Hematopoietic multipotent progenitor cell treated with erythropoietin and hydrocortisone succinate and interleukin-3 and kit ligand, for 8 days (in vitro differentiated cells): Measurements from ENCODE around the gene MAD1L1.
"Not testable (repeated sequence)": the region's sequence is repeated elsewhere in the genome, so short reads cannot be mapped to it uniquely, and the experiment has no call there.

Source experiments
- DNase-seq: peaks from one replicate; pipeline ENCODE4 v3.0.0-alpha.2; 2015

Gene MAD1L1

DNA sequence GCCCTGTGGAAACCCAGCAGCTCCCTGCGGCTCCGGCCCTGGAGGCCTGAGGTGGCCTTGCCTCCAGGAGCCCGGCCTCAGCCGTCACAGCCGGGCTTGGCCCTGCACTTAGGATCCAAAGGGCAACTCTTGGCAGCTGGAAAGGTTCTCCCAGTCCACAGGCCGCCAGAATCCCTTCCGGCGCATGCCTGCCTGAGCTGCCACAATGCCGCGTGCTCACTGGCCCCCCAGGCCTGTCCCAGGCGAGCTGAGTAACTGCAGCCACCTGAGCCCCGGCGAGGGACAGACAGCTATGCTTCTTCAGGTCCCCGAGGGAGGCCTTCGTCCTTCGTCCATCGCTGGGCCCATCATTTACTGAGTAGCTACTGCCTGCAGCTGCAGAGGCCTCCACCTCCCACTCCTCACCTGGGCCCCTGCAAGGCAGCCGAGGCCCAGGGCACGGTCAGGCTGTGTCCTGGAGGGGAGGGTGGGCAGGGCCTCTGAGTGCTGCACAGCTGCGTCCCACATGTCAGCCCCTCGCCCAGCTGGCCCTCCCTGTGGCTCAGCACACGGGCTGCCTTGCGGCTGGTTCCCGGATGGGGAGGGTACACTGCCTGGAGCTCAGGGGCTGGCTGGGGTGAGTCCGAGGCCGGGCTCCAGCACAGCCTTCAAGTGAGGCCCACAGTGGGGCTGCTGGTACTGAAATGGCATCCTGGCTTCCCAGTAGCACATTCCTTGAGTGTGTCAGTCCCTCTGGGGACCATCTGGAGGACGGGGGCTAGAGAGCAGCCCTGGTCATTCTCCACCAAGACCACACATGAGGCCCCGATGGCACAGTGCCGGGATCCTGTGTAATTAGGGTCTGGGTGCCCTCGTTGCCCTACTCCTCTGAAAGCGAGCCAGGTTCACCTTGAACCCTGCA is 390.2 kb downstream of the MAD1L1 start:
- no peak for DNase-seq

DNA sequence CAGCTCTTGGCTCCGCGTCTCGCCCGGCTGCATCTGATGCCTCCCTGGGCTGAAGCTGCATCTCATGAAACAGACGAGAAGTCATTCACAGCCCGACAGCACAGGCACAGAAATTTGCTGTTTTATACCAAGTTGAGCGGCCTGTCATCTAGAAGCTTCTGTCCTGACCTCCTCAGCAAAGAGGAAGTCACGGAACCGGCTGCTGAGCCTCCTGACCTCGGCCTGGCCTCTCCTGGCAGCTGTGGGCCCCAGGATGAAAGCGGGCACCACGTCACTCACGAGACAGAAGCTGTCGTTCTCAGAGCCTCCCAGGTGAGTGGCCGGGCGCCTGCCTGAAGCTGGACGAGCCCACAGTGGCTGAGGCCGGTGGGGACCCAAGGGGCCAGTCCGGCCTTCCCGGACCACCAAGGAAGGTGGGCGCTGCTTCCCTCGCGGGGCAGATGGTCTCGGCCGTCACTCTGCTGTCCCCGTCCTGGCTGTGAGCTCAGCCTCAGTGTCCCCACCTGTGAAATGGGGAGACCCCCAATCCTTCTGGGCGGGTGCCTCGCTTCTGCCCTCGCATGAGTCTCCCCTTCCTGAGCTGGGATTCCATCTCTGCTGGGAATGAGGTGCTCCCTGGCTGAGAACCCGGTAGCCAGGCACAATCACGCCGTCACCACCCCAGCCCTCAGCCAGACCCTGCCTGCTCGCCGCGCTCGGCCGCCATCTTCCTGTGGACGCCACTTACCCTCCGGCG is 391.3 kb downstream of the MAD1L1 start:
- DNase-seq = not testable (repeated sequence)

DNA sequence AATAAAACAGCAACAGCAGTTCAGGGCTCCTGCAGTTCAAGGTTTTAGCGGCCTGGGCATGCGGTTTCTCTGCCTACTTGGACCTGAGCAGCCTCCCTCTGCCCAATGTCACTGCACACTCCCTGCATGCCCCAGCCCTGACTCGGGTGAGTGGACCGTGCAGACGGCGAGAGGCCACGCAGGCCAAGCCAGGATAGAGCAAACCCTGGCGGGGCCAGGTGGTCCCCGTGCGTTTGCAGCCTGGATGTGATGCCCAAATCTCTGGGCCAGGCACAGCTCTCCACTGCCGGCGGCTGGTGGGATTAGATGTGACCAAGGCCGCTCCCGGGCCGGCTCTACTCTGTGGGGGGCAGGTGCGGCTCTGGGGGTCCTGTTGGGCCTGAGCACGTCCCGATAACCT is 392.0 kb downstream of the MAD1L1 start:
- not testable (repeated sequence) for DNase-seq

DNA sequence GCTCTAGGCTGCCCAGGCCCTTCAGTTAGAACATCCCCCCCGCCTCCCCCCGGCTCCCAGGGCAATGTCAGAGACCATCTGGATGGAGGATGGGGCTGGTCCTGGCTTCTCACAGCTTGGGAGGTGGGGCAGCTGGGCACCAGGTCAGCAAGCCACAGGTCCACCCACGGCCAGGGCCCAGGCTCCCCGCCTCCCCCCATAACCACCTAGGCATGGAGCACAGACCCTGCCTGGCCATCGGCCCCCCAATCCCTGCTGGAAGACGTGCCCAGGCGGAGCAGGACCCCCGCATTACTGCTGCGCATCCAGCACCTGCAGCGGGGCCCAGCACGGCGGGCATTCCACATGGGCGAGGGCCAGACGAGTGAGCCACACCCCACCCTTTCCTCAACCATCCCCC is 393.0 kb downstream of the MAD1L1 start:
- DNase-seq = no peak

DNA sequence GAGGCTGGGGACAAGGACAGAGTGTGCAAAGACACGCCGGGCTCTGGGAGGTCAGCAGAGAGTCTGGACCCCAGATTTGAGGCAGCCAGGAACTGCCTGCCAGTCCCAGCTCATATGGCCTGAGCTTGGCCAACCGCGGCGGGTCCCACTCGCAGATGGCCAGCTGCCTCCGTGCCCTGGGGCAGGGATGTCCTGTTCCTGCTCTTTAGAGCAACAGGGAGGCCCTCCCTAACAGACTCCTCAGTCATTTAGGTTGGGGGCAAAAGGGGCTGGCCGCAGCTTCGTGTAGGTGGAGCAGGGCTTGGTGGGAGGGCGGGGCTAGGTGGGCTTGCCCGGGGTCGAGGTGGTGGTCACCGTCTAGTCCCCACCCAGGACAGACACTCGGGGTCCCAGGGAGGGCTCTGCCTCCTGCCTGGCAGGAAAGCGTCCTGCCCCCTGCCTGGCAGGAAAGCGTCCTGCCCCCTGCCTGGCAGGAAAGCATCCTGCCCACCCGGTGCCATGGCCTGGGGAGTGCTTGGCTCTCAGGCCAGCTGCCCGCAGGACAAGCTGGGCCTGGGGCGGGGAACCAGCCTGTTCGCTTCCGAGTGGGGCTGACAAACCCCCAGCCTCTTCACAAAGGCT is 393.7 kb downstream of the MAD1L1 start:
- DNase-seq = not testable (repeated sequence)

DNA sequence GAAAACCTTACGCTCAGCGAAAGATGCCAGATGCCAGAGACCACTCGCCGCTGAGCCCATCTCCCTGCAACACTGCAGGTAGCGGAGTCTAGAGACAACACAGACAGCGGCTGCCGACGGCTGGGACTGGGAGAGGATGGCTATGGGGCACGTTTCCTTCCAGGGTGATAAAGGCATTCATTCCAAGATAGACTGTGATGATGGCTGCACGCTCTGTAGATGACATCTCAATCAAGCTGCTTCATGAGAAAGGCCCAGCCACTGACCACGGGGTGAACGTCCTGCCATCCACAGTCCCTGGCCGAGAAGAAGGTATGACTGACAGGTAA is 394.2 kb downstream of the MAD1L1 start:
- DNase-seq = not testable (repeated sequence)

DNA sequence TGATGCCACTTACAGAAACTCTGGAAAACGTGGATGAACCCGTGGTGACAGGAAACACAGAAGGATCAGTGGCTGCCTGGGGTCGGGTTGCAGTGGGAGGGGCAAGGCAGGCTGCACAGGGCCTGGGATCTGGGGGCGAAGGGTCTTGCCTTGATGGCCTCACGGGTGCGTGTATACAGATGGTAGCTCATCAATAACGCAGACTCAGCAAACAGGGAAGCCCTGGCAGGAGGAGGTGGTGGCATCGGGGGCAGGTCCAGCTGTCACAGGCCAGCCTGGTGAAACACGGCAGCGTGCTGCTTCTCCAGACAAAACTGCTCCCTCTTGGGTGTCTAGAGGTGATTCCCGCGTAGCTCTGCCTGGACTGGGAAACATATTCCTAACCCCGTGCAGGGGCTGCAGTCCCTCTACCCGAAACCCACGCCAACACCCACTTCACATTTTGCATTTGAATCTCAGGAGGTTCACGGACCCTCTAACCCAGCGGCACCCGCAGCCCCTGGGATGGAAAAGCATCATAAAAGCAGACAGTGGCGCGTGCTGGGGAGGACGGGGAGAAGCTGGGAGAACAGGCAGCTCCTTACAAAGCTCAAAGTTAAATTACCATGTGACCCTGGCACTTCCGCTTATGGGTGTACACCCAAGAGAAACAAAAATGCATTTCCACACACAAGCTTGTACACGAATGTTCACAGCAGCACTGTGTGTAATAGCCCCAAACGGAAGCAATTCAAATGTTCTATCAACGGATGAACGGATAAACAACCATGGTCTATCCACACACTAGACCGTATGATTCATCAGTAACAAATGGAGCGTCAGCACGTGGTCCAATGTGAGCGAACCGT is 394.8 kb downstream of the MAD1L1 start:
- DNase-seq = not testable (repeated sequence)

DNA sequence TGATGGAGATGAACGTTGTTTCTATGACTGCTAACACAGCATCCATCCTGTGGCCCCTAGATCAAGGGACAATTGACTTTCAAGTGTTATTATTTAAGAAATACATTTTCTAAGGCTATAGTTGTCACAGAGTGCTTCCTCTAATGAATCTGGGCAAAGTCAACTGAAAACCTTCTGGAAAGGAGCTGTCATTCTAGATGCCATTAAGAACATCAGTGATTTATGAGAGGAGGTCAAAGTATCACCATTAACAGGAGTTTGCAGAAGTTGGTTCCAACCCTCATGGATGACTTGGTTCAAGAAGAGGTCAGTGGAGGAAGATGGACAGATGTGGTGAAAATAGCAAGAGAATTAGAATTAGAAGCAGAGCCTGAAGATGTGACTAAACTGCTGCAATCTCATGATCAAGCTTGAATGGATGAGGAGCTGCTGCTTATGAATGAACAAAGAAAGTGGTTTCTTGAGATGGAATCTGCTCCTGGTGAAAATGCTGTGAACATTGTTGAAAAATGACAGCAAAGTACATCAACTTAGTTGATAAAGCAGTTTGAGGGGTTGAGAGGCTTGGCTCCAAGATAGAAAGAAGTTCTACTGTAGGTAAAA is 400.7 kb downstream of the MAD1L1 start:
- DNase-seq = not testable (repeated sequence)

DNA sequence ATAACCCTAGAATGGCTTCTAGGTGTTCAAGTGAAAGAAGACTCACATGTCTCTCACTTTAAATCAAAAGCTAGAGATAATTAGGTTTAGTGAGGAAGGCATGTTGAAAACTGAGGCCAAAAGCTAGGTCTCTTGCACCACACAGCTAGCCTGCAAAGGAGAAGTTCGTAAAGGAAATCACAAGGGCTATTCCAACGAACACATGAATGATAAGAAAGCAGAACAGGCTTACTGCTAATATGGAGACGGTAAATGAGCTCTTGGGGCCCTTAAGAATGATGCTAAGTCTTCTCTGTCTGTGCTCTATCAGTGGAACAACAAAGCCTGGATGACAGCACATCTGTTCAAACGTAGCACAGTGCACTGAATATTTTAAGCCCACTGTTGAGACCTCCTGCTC is 401.3 kb downstream of the MAD1L1 start:
- DNase-seq = not testable (repeated sequence)

DNA sequence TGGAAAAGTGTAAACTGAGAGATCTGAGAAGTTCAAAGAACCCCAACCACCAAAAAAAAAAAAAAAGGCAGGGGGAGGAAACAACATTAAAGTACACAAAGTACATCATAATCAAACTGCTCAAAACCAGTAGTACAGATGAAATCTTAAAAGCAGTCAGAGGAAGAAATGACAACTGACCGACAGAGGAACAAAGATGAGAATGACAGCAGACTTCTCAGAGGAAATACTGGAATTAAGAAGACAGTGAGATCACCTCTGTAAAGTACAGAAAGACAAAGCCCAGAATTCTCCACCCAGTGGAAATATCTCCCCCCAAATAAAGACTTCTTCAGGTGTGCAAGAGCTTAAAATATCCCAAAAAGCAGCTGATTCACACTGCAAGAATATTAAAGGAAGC is 403.1 kb downstream of the MAD1L1 start:
- not testable (repeated sequence) for DNase-seq

DNA sequence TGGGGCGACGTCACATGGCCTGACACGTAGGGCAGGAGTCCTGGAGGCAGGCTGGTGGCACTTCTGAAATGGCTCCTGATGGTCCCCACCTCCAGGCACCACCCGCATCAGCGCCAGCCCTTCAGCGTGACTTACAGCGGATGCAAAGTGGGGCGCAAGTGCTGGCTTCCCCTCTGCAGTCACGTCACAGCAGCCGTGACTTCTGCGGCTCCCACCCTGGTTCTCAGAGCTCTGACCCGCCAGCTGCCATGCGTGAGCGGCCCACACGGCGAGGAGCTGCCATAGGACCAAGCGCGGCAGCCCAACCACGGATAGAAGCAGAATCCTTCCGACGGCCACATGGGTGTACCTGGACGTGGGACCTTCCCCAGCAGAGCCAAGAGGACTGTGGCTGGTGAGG is 403.6 kb downstream of the MAD1L1 start:
- no peak for DNase-seq

DNA sequence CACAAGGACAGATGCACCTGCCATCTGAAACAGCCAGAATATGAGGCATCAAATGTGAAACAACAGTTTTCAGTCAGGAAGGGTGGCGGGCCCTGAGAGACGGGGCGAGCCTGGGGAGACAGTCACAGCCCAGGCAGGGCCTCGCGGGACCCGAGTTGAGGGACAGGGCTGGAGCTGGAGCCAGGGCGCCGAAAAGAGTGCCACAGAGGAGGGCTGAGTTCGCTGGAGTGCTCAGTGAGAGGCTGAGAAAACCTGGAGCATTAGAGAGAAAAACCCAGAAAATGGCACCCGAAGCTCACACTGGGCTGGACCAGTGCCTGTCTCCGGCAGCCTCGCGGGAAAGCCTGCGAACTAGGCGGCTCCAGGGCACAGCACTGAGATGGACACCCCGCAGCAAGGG is 404.6 kb downstream of the MAD1L1 start:
- not testable (repeated sequence) for DNase-seq

DNA sequence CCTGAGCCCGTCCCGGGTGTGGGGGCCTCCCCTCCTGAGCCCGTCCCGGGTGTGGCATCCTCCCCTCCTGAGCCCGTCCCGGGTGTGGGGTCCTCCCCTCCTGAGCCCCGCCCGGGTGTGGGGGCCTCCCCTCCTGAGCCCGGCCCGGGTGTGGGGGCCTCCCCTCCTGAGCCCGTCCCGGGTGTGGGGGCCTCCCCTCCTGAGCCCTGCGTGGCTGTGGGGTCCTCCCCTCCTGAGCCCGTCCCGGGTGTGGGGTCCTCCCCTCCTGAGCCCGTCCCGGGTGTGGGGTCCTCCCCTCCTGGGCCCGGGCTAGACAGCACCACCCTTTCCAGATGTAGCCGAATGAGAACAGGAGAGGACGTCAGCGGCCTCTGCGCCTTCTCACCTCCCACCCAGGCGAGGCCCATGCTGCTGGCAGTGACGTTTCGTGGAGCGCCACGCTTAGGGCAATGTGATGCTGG is 405.2 kb downstream of the MAD1L1 start:
- DNase-seq = not testable (repeated sequence)

DNA sequence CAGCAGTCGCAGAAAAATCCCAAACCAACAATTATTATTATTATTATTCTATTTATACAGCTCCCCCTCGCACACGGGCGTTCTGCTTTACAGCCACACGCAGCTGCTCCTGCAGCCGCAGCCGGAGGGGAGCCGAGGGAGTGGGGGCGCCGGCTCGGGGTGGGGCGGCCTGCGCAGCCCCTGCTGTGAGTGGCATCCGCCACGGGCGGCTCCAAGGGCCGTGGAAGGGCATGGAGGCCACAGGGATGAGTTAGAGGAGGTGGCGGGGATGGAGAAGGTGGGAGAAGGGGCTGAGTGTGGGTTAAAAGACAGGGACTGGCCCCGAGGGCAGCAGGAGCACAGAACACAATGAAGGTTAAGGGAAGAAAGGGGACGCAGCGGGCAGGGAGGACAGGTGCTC is 405.8 kb downstream of the MAD1L1 start:
- DNase-seq = not testable (repeated sequence)

DNA sequence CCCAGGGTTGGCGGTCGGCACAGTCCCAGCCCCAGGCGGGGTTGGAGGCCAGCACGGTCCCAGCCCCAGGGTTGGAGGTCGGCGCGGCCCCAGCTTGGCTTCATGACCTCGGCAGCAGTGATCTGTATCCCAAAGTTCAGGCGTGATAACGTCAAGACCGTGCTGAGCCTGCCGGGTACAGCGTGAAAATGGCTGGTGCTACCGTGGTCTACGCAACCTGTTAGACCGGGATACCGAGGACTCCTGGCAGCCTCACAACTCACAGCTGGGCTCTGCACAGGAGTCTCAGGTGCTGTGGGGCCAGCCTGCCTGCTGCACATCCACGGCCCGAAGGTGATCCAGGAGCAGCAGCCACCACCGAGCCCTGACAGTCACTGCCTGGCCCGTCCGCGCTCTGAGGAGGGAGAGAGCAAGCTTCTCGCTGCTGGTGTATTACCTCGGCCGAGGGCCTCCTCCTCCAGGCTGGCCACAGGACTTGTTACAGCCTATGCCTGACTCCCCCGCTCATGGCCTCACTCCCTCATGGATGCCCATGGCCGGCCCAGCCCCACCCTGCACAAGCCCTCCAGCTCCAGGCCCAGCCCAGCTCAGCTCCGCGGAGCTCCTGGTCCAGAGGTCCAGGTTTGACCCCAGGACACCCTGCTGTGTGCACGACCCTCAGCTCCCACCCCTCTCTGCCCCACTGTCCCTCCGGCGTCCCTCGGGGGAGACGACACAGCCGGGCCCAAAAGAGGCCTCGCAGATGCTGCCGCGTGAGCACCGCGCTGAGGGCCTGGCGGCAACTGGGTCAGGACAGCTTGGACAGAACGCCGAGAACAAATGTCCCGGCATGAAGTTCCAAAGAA is 406.6 kb downstream of the MAD1L1 start:
- DNase-seq = no peak

DNA sequence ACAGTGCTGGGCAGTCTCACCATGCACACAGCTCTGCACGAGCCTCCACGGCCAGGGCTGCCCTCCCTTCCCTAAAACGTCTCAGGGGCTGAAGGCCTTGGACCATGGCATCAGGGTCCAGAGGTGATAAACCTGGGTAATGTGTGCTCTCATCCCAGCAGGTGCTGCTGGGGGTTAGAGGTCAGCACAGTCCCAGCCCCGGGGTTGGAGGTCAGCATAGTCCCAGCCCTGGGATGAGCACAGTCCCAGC is 407.2 kb downstream of the MAD1L1 start:
- DNase-seq = not testable (repeated sequence)

DNA sequence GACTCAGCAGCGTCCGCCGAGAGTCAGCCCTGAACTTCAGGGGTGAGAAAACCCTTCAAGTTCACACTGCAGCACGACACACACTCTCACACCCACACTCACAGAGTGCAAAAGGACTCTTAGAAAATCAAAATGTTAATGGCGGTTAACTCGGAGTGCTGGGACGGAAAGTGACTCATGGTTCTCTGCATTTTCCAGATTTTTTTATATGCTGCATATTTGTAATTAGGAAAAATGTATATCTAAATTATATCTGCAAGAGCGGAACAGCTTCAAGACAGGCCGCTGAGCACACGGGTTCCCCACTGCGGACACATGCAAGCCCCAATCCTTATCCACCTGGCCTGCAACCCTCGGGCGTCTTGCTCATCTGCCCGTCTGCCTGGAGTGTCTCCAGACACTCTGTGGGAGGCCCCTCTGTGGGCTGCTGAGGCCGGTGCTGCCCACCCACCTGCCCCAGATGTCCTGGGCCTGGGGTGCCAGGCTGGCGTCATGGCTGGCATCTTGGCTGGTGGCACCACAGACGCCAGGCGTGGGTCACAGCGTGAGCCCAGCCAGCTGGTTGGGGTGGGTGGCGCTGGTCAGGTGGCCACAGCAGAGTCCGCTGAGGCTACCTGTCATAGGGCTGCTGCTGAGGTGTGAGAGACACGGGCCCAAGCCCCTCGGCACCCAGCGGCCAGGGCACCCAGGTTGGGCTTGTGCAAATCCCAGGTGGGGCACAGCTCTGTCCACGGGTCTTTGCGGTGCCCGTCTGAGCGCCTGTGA is 407.7 kb downstream of the MAD1L1 start:
- DNase-seq = not testable (repeated sequence)

DNA sequence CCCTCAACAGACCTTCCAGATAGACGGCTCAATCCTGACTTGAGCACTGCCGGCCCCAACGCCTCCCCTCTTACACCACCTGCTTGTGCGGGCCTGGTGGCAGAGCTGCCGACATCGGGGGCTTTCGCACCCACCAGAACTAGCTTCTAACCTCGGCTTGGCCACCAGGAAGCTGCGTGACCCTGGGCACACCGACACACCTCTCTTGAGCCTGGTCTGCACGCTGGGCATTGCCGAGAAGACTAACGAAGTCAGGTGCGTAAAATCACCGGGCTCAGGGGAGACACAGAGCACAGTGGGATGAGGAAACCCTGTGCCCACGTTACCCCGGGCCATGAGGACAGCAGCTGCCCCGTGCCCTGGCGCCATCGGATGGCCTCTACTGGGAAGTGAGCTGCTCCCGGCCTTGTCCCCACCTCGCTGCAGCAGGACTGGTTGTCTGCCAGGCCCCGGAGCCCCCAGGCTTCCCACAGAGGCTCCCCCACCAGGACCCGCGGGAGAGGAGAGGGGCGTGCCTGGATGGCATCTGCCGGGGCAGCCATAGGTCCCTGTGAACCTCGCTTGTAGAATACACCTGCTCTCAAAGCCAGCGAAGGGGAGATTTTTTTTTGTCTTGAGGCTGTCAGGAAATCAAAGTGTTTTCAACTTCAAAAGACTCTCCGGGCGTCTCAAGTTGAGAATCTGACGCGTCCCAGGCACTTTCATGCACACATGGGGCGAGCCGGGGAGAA is 408.4 kb downstream of the MAD1L1 start:
- DNase-seq = not testable (repeated sequence)

DNA sequence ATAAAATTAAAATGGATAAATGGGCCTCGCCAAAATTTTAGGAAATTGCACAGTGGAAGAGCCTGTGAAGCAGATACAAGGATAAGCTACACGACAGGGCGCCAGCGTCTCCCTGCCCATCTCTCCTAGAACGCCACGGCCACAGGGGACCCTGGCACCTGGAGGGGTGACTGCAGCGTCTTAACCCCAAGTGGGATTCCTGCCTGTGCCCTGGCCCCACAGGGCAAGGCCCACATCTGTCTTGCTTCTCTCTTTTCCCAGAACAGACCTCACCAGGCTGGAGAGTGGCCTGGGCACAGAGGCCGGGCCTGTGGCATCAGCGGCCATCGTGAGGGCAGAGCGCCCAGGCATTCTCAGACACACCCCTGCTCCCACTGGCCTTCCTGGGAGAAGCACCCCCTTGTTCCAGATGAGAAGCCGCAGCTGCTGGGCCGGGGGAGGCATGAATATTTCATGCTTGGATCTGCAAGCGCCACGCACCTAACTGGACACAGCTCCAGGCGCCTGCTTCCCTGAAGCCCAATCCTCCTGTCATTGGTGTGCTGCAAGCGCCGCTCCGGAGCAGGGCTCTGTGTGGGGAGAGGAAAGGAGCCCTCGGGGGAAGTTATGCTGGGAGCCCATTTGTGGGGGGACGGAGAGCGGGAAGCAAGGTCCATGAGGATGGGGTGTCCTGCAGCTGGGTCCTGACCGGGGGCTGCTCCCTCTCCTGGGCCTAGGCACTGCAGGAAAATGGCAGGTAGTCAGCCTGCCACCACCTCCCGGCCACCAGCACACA is 409.2 kb downstream of the MAD1L1 start:
- DNase-seq = no peak
